HepG2 (cell line): ENCODE results near the gene ZC3H18. TPM values are rescaled to one million over a fixed set of nuclear protein-coding genes. Genes with fewer than 3 reads are reported as not detected.
A peak's percentile ranks its signal among the peaks of the same experiment; 100 is the strongest.

Experiments used
- CHD4 ChIP-seq: fragments of 200-600 bp; sonication (generic); IDR thresholded peaks from 2 replicates; pipeline ENCODE4 v1.7.0; 2017; ENCODE audit warnings: mild to moderate bottlenecking, low read length, borderline replicate concordance
- CREB3 ChIP-seq: sonication (generic); formaldehyde crosslinking; IDR thresholded peaks from 2 replicates; pipeline ENCODE4 v1.5.0; 2020; ENCODE audit warnings: missing genetic modification reagents
- ETV5 ChIP-seq: IDR thresholded peaks from 2 replicates; pipeline ENCODE4 v1.6.1; 2018; ENCODE audit warnings: missing biosample characterization, missing genetic modification reagents, inconsistent platforms, borderline replicate concordance
- HIVEP1 ChIP-seq: sonication (generic); formaldehyde crosslinking; IDR thresholded peaks from 2 replicates; pipeline ENCODE4 v1.4.0; 2020; ENCODE audit warnings: mild to moderate bottlenecking, missing genetic modification reagents
- HOXA9 ChIP-seq: sonication (generic); formaldehyde crosslinking; IDR thresholded peaks from 2 replicates; pipeline ENCODE4 v1.8.1; 2022; ENCODE audit warnings: missing genetic modification reagents, mild to moderate bottlenecking, moderate library complexity, borderline replicate concordance
- IRF9 ChIP-seq: sonication (generic); formaldehyde crosslinking; IDR thresholded peaks from 2 replicates; pipeline ENCODE4 v1.8.0; 2022; ENCODE audit warnings: missing genetic modification reagents, mild to moderate bottlenecking, borderline replicate concordance
- KDM4B ChIP-seq: sonication (generic); formaldehyde crosslinking; IDR thresholded peaks from 2 replicates; pipeline ENCODE4 v1.4.0; 2020; ENCODE audit warnings: missing genetic modification reagents
- NR2F1 ChIP-seq, 2 experiments: fragments of 450-650 bp in 1 of 2; formaldehyde crosslinking in 1 of 2; IDR thresholded peaks; 2 replicates each; pipeline versions ENCODE4 v1.5.0 to v1.6.1; 2016 to 2020; ENCODE audit warnings: mild to moderate bottlenecking in 1 of 2, missing compliant biosample characterization in 1 of 2, missing genetic modification reagents in 1 of 2, moderate library complexity in 1 of 2
- TCF7 ChIP-seq: sonication (generic); IDR thresholded peaks from 2 replicates; pipeline ENCODE4 v1.6.1; 2016; ENCODE audit warnings: antibody characterized with exemption, low read depth
- TGIF2 ChIP-seq: IDR thresholded peaks from 2 replicates; pipeline ENCODE4 v1.6.1; 2016; ENCODE audit warnings: control low read depth, missing compliant biosample characterization
- ZFP90 ChIP-seq: sonication (generic); formaldehyde crosslinking; IDR thresholded peaks from 2 replicates; pipeline ENCODE4 v1.8.0; 2022; ENCODE audit warnings: missing genetic modification reagents, mild to moderate bottlenecking, inconsistent platforms, borderline replicate concordance
- ZNF282 ChIP-seq: fragments of 450-650 bp; IDR thresholded peaks from 2 replicates; pipeline ENCODE4 v1.6.1; 2018; ENCODE audit not compliant: partially characterized antibody
- ZNF557 ChIP-seq: sonication (generic); formaldehyde crosslinking; IDR thresholded peaks from 2 replicates; pipeline ENCODE4 v1.4.0; 2020; ENCODE audit warnings: missing genetic modification reagents
- ZNF609 ChIP-seq: sonication (generic); formaldehyde crosslinking; IDR thresholded peaks from 2 replicates; pipeline ENCODE4 v1.4.0; 2020; ENCODE audit warnings: mild to moderate bottlenecking, missing genetic modification reagents, borderline replicate concordance
- ZNF704 ChIP-seq: sonication (generic); formaldehyde crosslinking; IDR thresholded peaks from 2 replicates; pipeline ENCODE4 v1.8.1; 2023; ENCODE audit warnings: mild to moderate bottlenecking, inconsistent platforms, moderate library complexity, missing genetic modification reagents, borderline replicate concordance
- ZNF746 ChIP-seq: sonication (generic); formaldehyde crosslinking; IDR thresholded peaks from 2 replicates; pipeline ENCODE4 v1.8.0; 2022; ENCODE audit warnings: mild to moderate bottlenecking, missing genetic modification reagents
- polyA plus RNA-seq, 8 experiments: library from polyadenylated mRNA; depleted of rRNA in 3 of 8; stranded (reverse) in 7 of 8; unstranded in 1 of 8; fragments of >200 nt; fragmentation: Illumina TruSeq in 4 of 8; extraction: Trizol in 4 of 8; gene quantifications; 2 replicates each; pipeline versions ENCODE4 v1.2.1 to v1.2.3, GENCODE V29; 2011 to 2016; ENCODE audit warnings: low read depth in 4 of 8, missing spikeins in 1 of 8, mixed read lengths in 1 of 8; ENCODE audit not compliant: insufficient read depth in 1 of 8
- total RNA-seq, 5 experiments: library from RNA; depleted of rRNA; stranded (reverse); fragments of >200 nt; fragmentation: Illumina TruSeq; extraction: Trizol; gene quantifications; 2 replicates each; pipeline ENCODE4 v1.2.3, GENCODE V29; 2016; ENCODE audit warnings: low read depth in 1 of 5
- TF ChIP-seq, protein P1 (sequence below): sonication (generic); formaldehyde crosslinking; IDR thresholded peaks from 2 replicates; pipeline ENCODE4 v1.4.0; 2020; ENCODE audit warnings: missing genetic modification reagents, borderline replicate concordance
- TF ChIP-seq, protein P2 (sequence below): sonication (generic); IDR thresholded peaks from 2 replicates; pipeline ENCODE4 v1.6.1; 2016; ENCODE audit warnings: low read depth, borderline replicate concordance

Gene ZC3H18
- total and polyA plus RNA-seq, 2 of the 13 experiments (the other 11 are each of a cell fraction or from before 2014, with no cell fraction given) = 11.2 to 27.4 TPM

- peak; percentile 80 for TF ChIP-seq ZNF609 (CRISPR knock-in tag)
- TF ChIP-seq TGIF2 (CRISPR knock-in tag) = no peak
- no peak for TF ChIP-seq CREB3 (CRISPR knock-in tag)
- TF ChIP-seq HIVEP1 (CRISPR knock-in tag) = peak; percentile 46; the same call in 1 of the 2 replicates
- TF ChIP-seq TCF7 = no peak
- no peak; the same call in 1 of the 2 replicates for TF ChIP-seq ZNF557
- TF ChIP-seq ZFP90 (CRISPR knock-in tag) = peak; percentile 68; the same call in 1 of the 2 replicates
- peak; percentile 51; the same call in 1 of the 2 replicates for TF ChIP-seq IRF9 (CRISPR knock-in tag)
- TF ChIP-seq KDM4B (CRISPR knock-in tag) = no peak
- TF ChIP-seq CHD4 = peak; percentile 45; the same call in 1 of the 2 replicates
- peak; percentile 72; the same call in 1 of the 2 replicates for TF ChIP-seq ZNF746 (CRISPR knock-in tag)
- TF ChIP-seq ZNF282 = no peak
- TF ChIP-seq, protein P1, sequence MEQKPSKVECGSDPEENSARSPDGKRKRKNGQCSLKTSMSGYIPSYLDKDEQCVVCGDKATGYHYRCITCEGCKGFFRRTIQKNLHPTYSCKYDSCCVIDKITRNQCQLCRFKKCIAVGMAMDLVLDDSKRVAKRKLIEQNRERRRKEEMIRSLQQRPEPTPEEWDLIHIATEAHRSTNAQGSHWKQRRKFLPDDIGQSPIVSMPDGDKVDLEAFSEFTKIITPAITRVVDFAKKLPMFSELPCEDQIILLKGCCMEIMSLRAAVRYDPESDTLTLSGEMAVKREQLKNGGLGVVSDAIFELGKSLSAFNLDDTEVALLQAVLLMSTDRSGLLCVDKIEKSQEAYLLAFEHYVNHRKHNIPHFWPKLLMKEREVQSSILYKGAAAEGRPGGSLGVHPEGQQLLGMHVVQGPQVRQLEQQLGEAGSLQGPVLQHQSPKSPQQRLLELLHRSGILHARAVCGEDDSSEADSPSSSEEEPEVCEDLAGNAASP = no peak
- no peak for TF ChIP-seq HOXA9 (CRISPR knock-in tag)
- TF ChIP-seq, protein P2, sequence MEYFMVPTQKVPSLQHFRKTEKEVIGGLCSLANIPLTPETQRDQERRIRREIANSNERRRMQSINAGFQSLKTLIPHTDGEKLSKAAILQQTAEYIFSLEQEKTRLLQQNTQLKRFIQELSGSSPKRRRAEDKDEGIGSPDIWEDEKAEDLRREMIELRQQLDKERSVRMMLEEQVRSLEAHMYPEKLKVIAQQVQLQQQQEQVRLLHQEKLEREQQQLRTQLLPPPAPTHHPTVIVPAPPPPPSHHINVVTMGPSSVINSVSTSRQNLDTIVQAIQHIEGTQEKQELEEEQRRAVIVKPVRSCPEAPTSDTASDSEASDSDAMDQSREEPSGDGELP = peak; percentile 89
- TF ChIP-seq ETV5 = no peak
- TF ChIP-seq NR2F1 (CRISPR knock-in tag; IDR thresholded peaks at IDR 0.05) = peak in 1 of 2 experiments; percentile 84; a peak in 2 of 4 replicates
- TF ChIP-seq ZNF704 (CRISPR knock-in tag) = 0 out of 2 replicates have a peak, but pooled peaks have one; percentile 42
Measured at GRCh38 chr16:88597856-88598491, 27.8 kb downstream of the ZC3H18 start (continued).
